SK-N-SH treated with all-trans-retinoic acid at 6 μM for 48 hours (cell line): Measurements from ENCODE around the gene EIF5.

Experiments
- ATAC-seq: fragments of 200-7000 bp; cut with Tn5 transposase; 3 replicates; pipeline ENCODE4 v1.9.1; 2020; ENCODE audit warnings: mild to moderate bottlenecking, moderate library complexity
- ARNTL ChIP-seq: fragments of 450-650 bp; formaldehyde crosslinking; IDR thresholded peaks from 2 replicates; pipeline ENCODE4 v1.5.0; 2020; ENCODE audit warnings: low read depth, mild to moderate bottlenecking, moderate library complexity, borderline replicate concordance
- BACH2 ChIP-seq: fragments of 250-450 bp; sonication (Bioruptor Pico); IDR thresholded peaks from 2 replicates; pipeline ENCODE4 v1.9.0; 2021; ENCODE audit warnings: mild to moderate bottlenecking, borderline replicate concordance
- CSDC2 ChIP-seq: fragments of 250-450 bp; sonication (Bioruptor Pico); IDR thresholded peaks from 2 replicates; pipeline ENCODE4 v1.5.0; 2020; ENCODE audit warnings: mild to moderate bottlenecking, moderate library complexity
- ISL1 ChIP-seq: fragments of 250-450 bp; sonication (Bioruptor Pico); IDR thresholded peaks from 2 replicates; pipeline ENCODE4 v2.1.2; 2022; ENCODE audit warnings: mild to moderate bottlenecking, moderate library complexity
- OSR1 ChIP-seq: fragments of 250-450 bp; sonication (Bioruptor Pico); IDR thresholded peaks from 2 replicates; pipeline ENCODE4 v1.8.0; 2022; ENCODE audit warnings: moderate library complexity, mild to moderate bottlenecking, inconsistent platforms
- PPARA ChIP-seq: fragments of 250-450 bp; sonication (Bioruptor Pico); IDR thresholded peaks from 2 replicates; pipeline ENCODE4 v1.5.0; 2020; ENCODE audit warnings: mild to moderate bottlenecking, borderline replicate concordance
- RARB ChIP-seq: fragments of 250-450 bp; sonication (Bioruptor Pico); IDR thresholded peaks from 2 replicates; pipeline ENCODE4 v1.8.0; 2021; ENCODE audit warnings: mild to moderate bottlenecking, moderate library complexity
- SNAI2 ChIP-seq: fragments of 250-450 bp; sonication (Bioruptor Pico); IDR thresholded peaks from 2 replicates; pipeline ENCODE4 v1.5.0; 2020; ENCODE audit warnings: mild to moderate bottlenecking, moderate library complexity
- TCF4 ChIP-seq: fragments of 250-450 bp; sonication (Bioruptor Pico); IDR thresholded peaks from 2 replicates; pipeline ENCODE4 v1.8.0; 2021; ENCODE audit warnings: mild to moderate bottlenecking, moderate library complexity, borderline replicate concordance
- ZC3H10 ChIP-seq: fragments of 250-450 bp; sonication (Bioruptor Pico); IDR thresholded peaks from 2 replicates; pipeline ENCODE4 v1.5.1; 2021; ENCODE audit warnings: mild to moderate bottlenecking, moderate library complexity
- ZFP30 ChIP-seq: fragments of 450-650 bp; formaldehyde crosslinking; IDR thresholded peaks from 2 replicates; pipeline ENCODE4 v1.5.0; 2022; ENCODE audit warnings: mild to moderate bottlenecking, moderate library complexity
- ZNF565 ChIP-seq: fragments of 450-650 bp; formaldehyde crosslinking; conservative IDR thresholded peaks from 2 replicates; pipeline ENCODE4 v1.5.0; 2020; ENCODE audit warnings: low read depth, mild to moderate bottlenecking, moderate library complexity
- ZNF70 ChIP-seq: fragments of 450-650 bp; formaldehyde crosslinking; IDR thresholded peaks from 2 replicates; pipeline ENCODE4 v1.5.0; 2020; ENCODE audit warnings: mild to moderate bottlenecking, moderate library complexity
- ZNF8 ChIP-seq: fragments of 450-650 bp; formaldehyde crosslinking; IDR thresholded peaks from 2 replicates; pipeline ENCODE4 v1.5.0; 2020; ENCODE audit warnings: mild to moderate bottlenecking, moderate library complexity
- TF ChIP-seq, protein P1 (sequence below): fragments of 250-450 bp; sonication (Bioruptor Pico); IDR thresholded peaks from 2 replicates; pipeline ENCODE4 v1.5.1; 2021; ENCODE audit warnings: mild to moderate bottlenecking, moderate library complexity
- TF ChIP-seq, protein P2 (sequence below): fragments of 250-450 bp; sonication (Bioruptor Pico); IDR thresholded peaks from 2 replicates; pipeline ENCODE4 v1.8.0; 2020; ENCODE audit warnings: mild to moderate bottlenecking, moderate library complexity, borderline replicate concordance
- TF ChIP-seq, protein P3 (sequence below): fragments of 250-450 bp; sonication (Bioruptor Pico); IDR thresholded peaks from 2 replicates; pipeline ENCODE4 v1.8.0; 2021; ENCODE audit warnings: low read depth, mild to moderate bottlenecking, moderate library complexity, borderline replicate concordance
- TF ChIP-seq, protein P4 (sequence below): fragments of 250-450 bp; sonication (Bioruptor Pico); IDR thresholded peaks from 2 replicates; pipeline ENCODE4 v1.5.1; 2020; ENCODE audit warnings: low read depth, mild to moderate bottlenecking, moderate library complexity

The EIF5 gene

DNA sequence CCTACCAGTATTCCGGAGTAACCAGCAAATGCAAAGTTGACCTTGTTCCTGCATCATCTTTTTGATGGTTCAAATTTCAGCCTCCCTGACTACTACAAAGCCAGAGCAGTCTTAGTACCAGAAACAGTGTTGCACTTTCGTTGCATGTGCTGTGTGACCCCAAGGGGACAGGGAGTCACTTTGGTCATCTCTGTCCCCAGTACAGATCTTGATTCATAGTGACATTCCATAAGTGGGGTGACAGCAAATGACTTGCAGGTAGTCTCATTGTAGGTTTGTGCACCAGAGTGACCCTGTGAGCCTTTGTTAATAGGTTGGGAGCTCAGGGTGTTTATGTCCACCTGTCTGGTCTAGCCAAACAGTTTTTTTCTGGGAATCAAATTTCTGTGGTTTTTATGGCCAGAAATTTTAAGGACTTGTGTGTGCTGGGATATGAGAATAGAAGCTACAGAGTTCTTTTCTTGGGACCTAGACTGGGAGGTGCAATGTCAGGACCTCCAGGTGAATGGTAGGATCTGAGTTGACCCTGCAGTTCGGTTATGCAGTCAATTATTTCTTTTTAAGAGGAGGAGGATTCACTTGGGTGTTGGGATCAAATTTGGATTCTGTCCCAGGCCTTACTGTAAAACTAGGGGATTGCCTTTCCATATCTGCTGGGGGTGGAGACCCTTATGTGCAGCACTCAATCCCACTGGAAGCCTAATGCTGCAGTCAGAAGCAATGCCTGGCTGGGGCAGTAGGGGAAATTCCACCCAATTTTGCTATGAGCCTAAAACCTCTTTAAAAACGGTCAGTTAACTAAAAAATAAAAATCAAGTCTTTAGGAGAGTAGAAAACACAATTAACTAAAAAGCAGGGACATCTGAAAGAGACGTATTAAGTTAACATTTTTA is 10.1 kb downstream of the EIF5 start:
- no peak for ATAC-seq
- TF ChIP-seq, protein P1, sequence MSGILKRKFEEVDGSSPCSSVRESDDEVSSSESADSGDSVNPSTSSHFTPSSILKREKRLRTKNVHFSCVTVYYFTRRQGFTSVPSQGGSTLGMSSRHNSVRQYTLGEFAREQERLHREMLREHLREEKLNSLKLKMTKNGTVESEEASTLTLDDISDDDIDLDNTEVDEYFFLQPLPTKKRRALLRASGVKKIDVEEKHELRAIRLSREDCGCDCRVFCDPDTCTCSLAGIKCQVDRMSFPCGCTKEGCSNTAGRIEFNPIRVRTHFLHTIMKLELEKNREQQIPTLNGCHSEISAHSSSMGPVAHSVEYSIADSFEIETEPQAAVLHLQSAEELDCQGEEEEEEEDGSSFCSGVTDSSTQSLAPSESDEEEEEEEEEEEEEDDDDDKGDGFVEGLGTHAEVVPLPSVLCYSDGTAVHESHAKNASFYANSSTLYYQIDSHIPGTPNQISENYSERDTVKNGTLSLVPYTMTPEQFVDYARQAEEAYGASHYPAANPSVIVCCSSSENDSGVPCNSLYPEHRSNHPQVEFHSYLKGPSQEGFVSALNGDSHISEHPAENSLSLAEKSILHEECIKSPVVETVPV (CRISPR knock-in tag) = no peak
- TF ChIP-seq ZC3H10 (CRISPR knock-in tag) = no peak
- no peak for TF ChIP-seq CSDC2 (CRISPR knock-in tag)
- no peak for TF ChIP-seq BACH2 (CRISPR knock-in tag)
- TF ChIP-seq, protein P2, sequence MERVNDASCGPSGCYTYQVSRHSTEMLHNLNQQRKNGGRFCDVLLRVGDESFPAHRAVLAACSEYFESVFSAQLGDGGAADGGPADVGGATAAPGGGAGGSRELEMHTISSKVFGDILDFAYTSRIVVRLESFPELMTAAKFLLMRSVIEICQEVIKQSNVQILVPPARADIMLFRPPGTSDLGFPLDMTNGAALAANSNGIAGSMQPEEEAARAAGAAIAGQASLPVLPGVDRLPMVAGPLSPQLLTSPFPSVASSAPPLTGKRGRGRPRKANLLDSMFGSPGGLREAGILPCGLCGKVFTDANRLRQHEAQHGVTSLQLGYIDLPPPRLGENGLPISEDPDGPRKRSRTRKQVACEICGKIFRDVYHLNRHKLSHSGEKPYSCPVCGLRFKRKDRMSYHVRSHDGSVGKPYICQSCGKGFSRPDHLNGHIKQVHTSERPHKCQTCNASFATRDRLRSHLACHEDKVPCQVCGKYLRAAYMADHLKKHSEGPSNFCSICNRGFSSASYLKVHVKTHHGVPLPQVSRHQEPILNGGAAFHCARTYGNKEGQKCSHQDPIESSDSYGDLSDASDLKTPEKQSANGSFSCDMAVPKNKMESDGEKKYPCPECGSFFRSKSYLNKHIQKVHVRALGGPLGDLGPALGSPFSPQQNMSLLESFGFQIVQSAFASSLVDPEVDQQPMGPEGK = no peak
- TF ChIP-seq OSR1 (CRISPR knock-in tag) = no peak
- no peak for TF ChIP-seq ZNF8 (CRISPR knock-in tag)
- TF ChIP-seq SNAI2 (CRISPR knock-in tag) = no peak
- TF ChIP-seq ZNF70 (CRISPR knock-in tag) = no peak
- no peak for TF ChIP-seq ZNF565 (CRISPR knock-in tag)
- no peak for TF ChIP-seq ISL1 (CRISPR knock-in tag)

DNA sequence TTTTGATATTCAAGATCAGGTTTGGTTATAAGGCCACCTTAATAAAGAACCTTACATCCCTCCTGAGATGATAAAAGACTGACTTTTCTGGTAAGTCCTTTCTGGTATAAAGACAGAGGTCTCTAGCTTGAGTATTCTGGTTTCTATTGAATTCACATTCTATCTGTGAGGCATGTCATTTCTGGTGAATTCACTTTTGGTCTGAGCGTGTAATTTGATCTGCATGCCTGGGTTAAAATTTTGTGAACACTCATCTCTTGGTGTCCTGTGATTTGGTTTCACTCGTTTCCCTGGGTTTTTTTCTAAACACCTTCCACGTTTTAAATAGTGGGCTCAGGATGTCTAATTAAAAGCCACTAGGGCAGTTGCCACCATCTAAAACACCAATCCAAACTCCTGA is 12.2 kb downstream of the EIF5 start:
- TF ChIP-seq ZNF565 (CRISPR knock-in tag) (no peak), ZNF70 (CRISPR knock-in tag) (no peak), ARNTL (no peak), BACH2 (CRISPR knock-in tag) (no peak), ISL1 (CRISPR knock-in tag) (no peak), TCF4 (CRISPR knock-in tag) (no peak), ZNF8 (CRISPR knock-in tag) (no peak), ZFP30 (no peak), PPARA (CRISPR knock-in tag) (no peak), ZC3H10 (CRISPR knock-in tag) (no peak), RARB (CRISPR knock-in tag) (no peak), SNAI2 (CRISPR knock-in tag) (no peak), CSDC2 (CRISPR knock-in tag) (no peak)
- TF ChIP-seq, protein P1 (CRISPR knock-in tag) = no peak
- TF ChIP-seq, protein P2 = no peak
- TF ChIP-seq, protein P3, sequence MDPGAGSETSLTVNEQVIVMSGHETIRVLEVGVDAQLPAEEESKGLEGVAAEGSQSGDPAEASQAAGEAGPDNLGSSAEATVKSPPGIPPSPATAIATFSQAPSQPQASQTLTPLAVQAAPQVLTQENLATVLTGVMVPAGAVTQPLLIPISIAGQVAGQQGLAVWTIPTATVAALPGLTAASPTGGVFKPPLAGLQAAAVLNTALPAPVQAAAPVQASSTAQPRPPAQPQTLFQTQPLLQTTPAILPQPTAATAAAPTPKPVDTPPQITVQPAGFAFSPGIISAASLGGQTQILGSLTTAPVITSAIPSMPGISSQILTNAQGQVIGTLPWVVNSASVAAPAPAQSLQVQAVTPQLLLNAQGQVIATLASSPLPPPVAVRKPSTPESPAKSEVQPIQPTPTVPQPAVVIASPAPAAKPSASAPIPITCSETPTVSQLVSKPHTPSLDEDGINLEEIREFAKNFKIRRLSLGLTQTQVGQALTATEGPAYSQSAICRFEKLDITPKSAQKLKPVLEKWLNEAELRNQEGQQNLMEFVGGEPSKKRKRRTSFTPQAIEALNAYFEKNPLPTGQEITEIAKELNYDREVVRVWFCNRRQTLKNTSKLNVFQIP (CRISPR knock-in tag) = no peak
- TF ChIP-seq, protein P4, sequence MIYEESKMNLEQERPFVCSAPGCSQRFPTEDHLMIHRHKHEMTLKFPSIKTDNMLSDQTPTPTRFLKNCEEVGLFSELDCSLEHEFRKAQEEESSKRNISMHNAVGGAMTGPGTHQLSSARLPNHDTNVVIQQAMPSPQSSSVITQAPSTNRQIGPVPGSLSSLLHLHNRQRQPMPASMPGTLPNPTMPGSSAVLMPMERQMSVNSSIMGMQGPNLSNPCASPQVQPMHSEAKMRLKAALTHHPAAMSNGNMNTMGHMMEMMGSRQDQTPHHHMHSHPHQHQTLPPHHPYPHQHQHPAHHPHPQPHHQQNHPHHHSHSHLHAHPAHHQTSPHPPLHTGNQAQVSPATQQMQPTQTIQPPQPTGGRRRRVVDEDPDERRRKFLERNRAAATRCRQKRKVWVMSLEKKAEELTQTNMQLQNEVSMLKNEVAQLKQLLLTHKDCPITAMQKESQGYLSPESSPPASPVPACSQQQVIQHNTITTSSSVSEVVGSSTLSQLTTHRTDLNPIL (CRISPR knock-in tag) = no peak
- peak; percentile 36 for ATAC-seq
